MG63 (cell line): ENCODE measurements around the gene NYNRIN. TPM values are rescaled to one million over a fixed set of nuclear protein-coding genes. Genes with fewer than 3 reads are reported as not detected.
"Not testable (repeated sequence)": the region's sequence is repeated elsewhere in the genome, so short reads cannot be mapped to it uniquely, and the experiment has no call there.

Source experiments
- DNase-seq: peaks from one replicate; pipeline ENCODE4 v3.0.0-alpha.2; 2020
- H3K27me3 ChIP-seq: fragments of 250-450 bp; sonication (Bioruptor Pico); 2 replicates; pipeline ENCODE4 v1.5.1; 2020; ENCODE audit warnings: mild to moderate bottlenecking, moderate library complexity
- H3K36me3 ChIP-seq: fragments of 250-450 bp; sonication (Bioruptor Pico); 2 replicates; pipeline ENCODE4 v1.5.1; 2020; ENCODE audit warnings: mild to moderate bottlenecking, moderate library complexity
- H3K4me3 ChIP-seq: fragments of 250-450 bp; sonication (Bioruptor Pico); 2 replicates; pipeline ENCODE4 v1.5.1; 2020; ENCODE audit warnings: mild to moderate bottlenecking, moderate library complexity
- H3K9me3 ChIP-seq: fragments of 250-450 bp; sonication (Bioruptor Pico); 2 replicates; pipeline ENCODE4 v1.5.1; 2020; ENCODE audit warnings: mild to moderate bottlenecking, moderate library complexity
- total RNA-seq: library from RNA; depleted of rRNA; stranded (reverse); fragments of >200 nt; shearing (Covaris generic); gene quantifications from 2 replicates; pipeline ENCODE4 v1.2.3, GENCODE V29; 2014; ENCODE audit warnings: low replicate concordance; rRNA removed

The NYNRIN gene
- 0.30 TPM in 1 of 2 replicates, not detected in the other for total RNA-seq

DNA sequence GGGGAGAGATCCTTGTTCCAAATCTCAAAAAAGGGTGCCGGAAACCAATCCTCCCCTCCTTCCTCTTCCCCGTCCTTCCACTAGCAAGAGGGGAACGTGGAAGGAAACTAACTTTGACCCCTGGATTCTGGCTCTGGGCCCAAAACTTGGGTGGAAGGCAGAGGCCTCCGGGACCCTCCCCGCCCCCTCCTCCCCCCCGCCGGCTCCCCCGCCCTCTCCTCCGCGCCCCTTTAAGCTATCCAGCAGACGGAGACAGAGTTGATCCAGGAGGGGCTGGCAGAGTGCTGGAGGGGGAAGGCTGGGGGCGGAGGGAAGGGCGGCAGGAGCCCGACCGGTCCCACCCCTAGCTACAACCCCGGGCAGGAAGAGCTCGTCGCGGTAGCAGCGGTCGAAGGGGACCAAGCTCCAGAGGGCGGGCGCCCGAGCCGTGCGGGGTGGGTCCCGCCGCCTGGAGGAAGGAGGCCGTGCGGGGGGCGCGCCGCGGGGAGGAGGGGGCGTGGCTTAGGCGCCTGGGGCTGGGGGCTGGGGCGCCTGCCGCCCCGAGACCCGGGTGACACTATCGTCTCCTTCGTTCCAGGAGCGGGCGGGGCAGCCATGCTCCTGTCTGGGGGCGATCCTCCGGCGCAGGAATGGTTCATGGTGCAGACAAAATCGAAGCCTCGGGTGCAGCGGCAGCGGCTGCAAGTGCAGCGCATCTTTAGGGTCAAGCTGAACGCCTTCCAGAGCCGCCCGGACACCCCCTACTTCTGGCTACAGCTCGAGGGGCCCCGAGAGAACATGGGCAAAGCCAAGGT lies at the start of gene NYNRIN:
TSS of gene NYNRIN (plus strand) at position 351 of the 794 bp plus-strand sequence. CDS start at position 595, 244 bp downstream.
- Histone ChIP-seq H3K27me3 (no peaks in the 10 kb centered on the region), H3K4me3 (peak within 1 kb of the TSS; percentile 31), H3K9me3 (no peaks in the 10 kb centered on the region), H3K36me3 (no peaks in the 10 kb centered on the region)
- peak; percentile 22 for DNase-seq

DNA sequence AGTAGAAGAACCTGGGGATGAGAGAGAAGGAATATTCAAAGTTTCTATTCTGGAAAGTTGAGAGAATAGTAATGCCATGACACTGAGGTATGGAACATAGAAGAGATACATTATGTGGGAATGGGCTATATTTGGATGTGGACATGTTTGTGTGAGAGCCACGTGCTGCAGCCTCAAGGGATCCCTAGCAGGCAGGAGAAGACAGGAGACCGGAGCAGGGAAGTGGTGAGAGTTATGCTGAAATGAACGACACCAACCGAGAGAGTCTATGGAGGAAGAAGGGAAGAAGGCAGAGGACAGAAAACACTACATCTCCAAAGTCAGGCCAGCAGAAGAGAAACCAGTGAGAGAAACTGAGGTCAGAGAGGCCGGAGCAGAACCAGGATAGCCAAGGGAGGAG lies 49.1 kb upstream of the NYNRIN start:
- Histone ChIP-seq H3K4me3 (no peak overlapping the region), H3K27me3 (no peaks in the 10 kb centered on the region), H3K36me3 (no peaks in the 10 kb centered on the region), H3K9me3 (no peaks in the 10 kb centered on the region)
- no peak for DNase-seq

DNA sequence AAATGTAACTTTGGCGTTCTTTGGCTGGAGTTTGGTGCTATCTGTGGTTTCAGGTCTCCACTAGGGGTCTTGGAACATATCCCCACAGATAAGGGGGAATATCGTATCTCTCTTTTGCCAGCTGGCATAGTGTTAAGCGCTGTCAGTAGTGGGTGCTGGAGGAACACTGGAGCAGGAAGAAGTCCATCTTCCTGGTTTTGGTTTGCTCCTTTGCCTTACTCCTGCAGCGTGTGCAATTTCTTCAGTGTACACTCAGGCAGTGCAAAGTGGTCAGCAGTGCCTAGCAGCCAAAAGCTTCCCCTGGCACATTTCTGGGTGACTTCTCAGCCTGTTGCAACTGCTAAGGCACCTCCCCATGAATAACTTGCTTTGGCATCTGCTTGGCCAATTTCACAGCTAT lies 47.3 kb upstream of the NYNRIN start:
- Histone ChIP-seq H3K4me3 (no peak overlapping the region), H3K36me3 (no peaks in the 10 kb centered on the region), H3K27me3 (no peaks in the 10 kb centered on the region), H3K9me3 (no peaks in the 10 kb centered on the region)
- DNase-seq, result peak; percentile 73

DNA sequence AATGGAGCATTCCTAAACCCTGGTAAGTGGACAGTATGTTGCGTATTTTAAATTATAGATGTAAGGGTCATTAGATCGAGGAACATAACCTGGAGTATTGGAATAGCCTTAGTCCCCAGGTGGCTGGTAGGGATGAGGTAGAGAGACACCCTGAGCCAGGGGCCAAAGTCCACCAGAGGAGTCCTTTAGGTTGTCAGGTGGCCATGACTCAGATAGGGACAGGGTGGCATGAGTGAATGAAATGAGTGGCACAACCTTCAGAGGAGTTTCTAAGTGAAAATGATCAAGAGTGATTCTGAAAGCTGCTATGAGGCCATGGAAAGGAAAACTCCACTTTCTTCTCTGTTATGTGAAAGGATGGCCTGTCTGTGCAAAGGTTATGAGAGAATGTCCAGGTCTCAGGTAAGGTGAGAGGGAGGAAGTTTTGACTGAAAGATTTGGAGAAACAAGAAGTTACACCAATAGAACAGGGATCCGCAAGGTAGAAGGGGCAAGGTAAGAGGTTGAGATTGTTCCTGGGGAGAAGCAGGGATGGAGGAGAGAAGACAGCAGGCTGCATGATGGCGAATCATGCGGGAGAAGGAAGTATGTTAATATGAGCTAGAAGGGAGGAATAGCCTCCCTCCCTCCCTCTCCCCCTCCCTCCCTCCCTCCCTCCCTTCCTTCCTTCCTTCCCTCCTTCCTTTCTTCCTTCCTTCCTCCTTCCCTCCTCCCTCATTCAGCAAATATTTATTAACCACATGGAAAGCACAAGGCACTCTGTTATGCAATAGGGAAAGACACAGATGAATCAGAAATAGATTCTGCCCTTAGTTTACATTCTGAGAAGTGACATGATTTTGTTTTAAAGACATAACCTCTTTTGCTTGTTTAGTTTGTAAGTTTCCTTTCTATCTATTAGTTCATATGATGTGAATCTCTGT lies 45.0 kb upstream of the NYNRIN start:
- Histone ChIP-seq H3K9me3 (no peaks in the 10 kb centered on the region), H3K4me3 (no peak overlapping the region), H3K27me3 (no peaks in the 10 kb centered on the region), H3K36me3 (no peaks in the 10 kb centered on the region)
- no peak for DNase-seq

DNA sequence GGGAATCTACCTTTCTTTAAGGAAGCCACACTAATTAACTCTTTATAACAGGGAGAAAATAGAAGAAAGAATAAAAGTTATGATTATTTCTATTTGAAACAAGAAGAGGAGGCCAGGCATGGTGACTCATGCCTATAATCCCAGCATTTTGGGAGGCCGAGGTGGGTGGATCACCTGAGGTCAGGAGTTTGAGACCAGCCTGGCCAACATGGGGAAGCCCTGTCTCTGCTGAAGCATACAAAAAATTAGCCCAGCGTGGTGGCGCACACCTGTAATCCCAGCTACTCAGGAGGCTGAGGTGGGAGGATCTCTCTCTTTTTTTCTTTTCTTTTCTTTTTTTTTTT lies 44.3 kb upstream of the NYNRIN start:
- not testable (repeated sequence) for H3K27me3 ChIP-seq, H3K36me3 ChIP-seq, H3K9me3 ChIP-seq, H3K4me3 ChIP-seq
- DNase-seq, result peak; percentile 6

DNA sequence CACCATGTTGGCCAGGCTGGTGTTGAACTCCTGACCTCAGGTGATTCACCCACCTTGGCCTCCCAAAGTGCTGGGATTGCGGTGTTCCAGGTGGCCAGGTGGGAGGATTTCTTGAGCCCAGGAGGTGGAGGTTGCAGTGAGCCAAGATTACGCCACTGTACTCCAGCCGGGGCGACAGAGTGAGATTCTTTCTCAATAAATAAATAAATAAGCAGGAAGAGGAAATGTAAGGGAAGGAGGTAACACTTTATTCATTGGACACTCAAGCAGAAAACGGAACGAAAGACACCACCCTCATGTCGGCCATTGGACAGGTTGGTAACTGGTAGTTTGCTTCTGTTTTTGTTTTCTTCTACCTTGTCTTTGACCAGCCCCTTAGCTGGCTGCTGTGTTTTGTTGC lies 43.8 kb upstream of the NYNRIN start:
- Histone ChIP-seq H3K27me3 (no peaks in the 10 kb centered on the region), H3K9me3 (no peaks in the 10 kb centered on the region), H3K36me3 (no peaks in the 10 kb centered on the region), H3K4me3 (no peak overlapping the region)
- no peak for DNase-seq

DNA sequence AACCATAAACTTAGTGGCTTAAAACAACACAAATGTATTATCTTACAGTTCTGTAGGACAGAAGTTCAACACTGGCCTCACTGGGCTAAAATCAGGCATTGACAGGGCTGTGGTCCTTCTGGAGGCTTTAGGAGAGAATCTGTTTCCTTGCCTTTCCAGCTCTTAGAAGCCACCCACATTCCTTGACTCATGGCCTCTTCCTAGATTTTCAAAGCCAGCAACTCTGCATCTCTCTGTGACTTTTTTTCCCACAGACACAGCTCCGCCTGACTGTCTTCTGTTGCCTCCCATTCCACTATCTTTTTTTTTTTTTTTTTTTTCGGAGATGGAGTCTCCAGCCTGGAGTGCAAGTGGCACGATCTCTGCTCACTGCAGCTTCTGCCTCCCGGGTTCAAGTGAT lies 42.6 kb upstream of the NYNRIN start:
- Histone ChIP-seq H3K27me3 (no peaks in the 10 kb centered on the region), H3K9me3 (no peaks in the 10 kb centered on the region), H3K36me3 (no peaks in the 10 kb centered on the region), H3K4me3 (no peak overlapping the region)
- DNase-seq, result no peak

DNA sequence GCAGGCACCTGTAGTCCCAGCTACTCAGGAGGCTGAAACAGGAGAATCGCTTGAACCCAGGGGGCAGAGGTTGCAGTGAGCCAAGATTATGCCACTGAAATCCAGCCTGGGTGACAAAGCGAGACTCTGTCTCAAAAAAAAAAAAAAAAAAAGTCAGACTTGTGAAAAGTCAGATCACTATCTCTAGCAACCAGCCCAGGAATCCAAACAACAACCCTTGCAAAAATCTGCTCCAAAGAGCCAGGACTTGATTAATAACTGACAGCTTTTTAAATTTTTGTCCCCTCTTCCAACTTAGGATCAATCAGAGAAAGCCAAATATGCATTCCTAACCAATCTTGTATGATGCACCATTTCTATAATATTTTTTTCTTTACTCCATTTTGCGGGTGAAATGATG lies 38.5 kb upstream of the NYNRIN start:
- H3K9me3 ChIP-seq, result no peaks in the 10 kb centered on the region
- H3K4me3 ChIP-seq, result no peak overlapping the region
- H3K36me3 ChIP-seq, result no peaks in the 10 kb centered on the region
- no peak for DNase-seq
- H3K27me3 ChIP-seq, result no peaks in the 10 kb centered on the region

DNA sequence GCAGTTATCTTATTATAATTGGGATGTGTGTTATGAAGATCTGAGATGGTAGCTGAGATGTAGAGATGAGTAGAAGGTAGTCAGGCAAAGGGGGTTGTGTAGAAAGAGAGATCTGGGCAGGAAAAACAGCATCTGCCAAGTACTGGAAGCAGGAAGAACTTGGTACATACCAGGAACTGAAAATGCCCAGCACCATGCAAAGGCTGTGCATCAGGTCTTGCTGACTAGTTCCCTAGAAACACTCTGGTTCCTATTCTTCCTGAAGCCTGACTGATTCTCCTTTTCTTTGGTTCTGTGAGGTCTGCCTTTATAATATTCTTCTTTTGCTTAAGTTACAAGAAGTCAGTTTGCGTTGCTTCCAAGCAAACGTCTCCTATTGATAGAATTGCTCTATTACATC lies 37.5 kb upstream of the NYNRIN start:
- Histone ChIP-seq H3K36me3 (no peaks in the 10 kb centered on the region), H3K4me3 (no peak overlapping the region), H3K9me3 (no peaks in the 10 kb centered on the region), H3K27me3 (no peaks in the 10 kb centered on the region)
- DNase-seq, result no peak

DNA sequence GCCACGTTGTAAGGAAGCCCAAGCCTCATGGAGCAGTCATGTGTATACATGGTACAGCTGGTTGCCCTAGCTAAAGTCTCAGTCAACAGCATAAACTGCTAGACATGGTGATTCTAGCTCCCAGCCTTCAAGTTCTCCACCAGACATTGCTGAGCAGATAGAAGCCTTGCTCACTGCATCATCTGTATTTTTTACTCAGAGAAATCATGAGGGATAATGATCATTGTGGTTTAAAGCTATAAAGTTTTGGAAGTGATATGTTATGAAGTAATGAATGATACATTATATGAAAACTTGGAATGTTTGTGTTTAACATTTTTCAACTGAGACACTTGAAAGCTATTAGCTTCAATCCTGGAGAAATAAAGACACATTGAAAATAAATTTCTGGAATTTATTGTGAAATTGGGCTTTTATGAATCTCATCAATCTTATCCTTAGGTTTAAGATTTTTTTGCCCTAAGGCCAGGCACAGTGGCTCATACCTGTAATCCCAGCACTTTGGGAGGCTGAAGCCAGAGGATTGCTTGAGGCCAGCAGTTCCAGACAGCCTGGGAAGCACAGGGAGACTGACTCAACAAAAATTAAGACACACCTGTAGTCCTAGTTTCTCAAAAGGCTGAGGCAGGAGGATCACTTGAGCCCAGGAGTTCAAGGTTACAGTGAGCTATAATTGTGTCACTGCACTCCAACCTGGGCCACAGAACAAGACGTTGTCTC lies 36.4 kb upstream of the NYNRIN start:
- Histone ChIP-seq H3K4me3 (no peak overlapping the region), H3K27me3 (no peaks in the 10 kb centered on the region), H3K36me3 (no peaks in the 10 kb centered on the region), H3K9me3 (no peaks in the 10 kb centered on the region)
- DNase-seq, result no peak

DNA sequence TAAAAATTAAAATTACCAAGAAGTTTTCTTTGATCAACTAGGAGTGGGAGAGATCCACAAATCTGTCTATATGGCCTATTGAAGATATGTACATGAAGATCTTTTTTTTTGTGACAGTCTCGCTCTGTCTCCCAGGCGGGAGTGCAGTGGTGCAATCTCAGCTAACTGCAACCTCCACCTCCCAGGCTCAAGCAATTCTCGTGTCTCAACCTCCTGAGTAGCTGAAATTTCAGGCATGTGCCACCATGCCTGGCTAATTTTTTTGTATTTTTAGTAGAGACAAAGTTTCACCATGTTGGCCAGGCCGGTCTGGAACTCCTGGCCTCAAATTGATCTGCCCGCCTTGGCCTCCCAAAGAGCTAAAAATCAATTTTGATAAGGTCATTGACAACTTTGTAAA lies 35.4 kb upstream of the NYNRIN start:
- no peak for DNase-seq
- H3K4me3 ChIP-seq, result no peak overlapping the region
- H3K27me3 ChIP-seq, result no peaks in the 10 kb centered on the region
- H3K9me3 ChIP-seq, result no peaks in the 10 kb centered on the region
- H3K36me3 ChIP-seq, result no peaks in the 10 kb centered on the region

DNA sequence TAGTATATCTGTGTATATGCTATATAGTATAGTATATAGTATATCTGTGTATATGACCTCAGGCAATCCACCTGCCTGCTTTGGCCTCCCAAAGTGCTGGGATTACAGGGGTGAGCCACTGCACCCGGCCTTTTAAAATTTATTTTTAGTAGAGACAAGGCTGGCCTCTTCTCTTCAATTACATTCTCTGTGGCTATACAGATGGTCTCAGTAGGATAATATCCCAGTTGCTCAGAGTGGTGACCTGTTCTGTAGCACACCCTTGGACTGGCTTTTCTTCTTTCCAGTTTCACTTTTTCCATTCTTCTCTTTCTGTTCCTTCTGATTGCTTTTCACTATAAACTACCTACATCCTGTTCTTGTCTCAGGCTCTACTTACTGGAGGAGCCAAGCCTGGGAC lies 34.0 kb upstream of the NYNRIN start:
- Histone ChIP-seq H3K27me3 (no peaks in the 10 kb centered on the region), H3K4me3 (no peak overlapping the region), H3K36me3 (no peaks in the 10 kb centered on the region), H3K9me3 (no peaks in the 10 kb centered on the region)
- no peak for DNase-seq

DNA sequence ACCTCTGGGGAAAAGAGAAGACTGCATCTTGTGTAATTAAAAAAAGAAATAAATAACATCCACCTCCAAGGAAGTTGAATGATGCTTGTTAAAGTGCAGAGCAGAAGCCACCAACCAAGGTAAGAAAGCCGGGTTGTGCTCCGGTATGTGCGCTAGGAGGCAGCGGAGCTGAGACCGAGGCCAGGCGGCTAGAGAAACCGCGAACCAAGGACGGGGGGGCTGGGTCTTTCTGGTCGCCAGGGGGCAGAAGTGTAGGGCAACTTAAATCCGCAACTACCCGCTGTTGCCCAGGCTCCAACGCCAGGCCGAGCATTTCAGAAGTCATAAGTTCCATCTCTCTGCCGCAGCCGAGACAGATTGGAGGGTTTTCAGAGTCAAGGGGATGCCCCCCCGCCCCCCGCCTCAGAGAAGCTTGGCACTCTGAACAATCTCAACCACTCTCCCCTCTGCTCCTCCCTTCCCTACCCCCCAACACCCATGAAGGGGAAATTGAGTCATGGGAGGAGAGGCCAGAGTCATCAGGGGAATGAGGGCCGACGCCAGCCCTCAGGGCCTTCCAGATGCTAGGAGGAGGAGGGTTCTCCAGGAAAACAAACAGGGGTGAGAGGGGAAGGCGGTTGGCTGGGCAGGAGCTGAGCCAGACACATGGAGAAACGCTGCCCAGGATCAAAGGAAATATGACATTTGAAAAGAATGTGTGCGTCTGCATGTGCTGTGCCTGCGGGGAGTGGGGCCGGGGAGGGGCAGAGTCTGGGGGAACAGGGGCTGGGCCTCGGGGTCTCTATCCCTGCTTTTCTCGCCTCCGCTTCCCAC lies 33.0 kb upstream of the NYNRIN start:
- H3K4me3 ChIP-seq, result peak overlapping the region; percentile 61
- no peaks in the 10 kb centered on the region for H3K27me3 ChIP-seq
- no peaks in the 10 kb centered on the region for H3K9me3 ChIP-seq
- H3K36me3 ChIP-seq, result no peaks in the 10 kb centered on the region
- DNase-seq, result peak; percentile 80

DNA sequence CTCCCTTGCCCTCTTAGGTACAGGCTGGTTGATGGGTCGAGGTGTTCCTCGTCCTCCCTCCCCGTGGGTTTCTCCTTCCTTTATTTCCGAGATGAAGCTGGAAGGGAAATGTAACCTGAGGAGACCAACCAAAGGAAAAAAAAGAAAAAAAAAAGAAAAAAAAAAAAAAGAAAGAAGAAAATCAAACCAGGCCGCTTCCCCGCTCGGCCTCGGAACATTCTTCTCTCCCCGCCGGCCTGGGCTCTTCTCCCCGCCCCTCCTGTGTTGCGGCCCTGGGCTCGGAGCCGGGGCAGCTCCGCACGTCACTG lies 32.4 kb upstream of the NYNRIN start:
- Histone ChIP-seq H3K4me3 (peak overlapping the region; percentile 61), H3K36me3 (no peaks in the 10 kb centered on the region), H3K9me3 (no peaks in the 10 kb centered on the region), H3K27me3 (no peaks in the 10 kb centered on the region)
- DNase-seq, result no peak

DNA sequence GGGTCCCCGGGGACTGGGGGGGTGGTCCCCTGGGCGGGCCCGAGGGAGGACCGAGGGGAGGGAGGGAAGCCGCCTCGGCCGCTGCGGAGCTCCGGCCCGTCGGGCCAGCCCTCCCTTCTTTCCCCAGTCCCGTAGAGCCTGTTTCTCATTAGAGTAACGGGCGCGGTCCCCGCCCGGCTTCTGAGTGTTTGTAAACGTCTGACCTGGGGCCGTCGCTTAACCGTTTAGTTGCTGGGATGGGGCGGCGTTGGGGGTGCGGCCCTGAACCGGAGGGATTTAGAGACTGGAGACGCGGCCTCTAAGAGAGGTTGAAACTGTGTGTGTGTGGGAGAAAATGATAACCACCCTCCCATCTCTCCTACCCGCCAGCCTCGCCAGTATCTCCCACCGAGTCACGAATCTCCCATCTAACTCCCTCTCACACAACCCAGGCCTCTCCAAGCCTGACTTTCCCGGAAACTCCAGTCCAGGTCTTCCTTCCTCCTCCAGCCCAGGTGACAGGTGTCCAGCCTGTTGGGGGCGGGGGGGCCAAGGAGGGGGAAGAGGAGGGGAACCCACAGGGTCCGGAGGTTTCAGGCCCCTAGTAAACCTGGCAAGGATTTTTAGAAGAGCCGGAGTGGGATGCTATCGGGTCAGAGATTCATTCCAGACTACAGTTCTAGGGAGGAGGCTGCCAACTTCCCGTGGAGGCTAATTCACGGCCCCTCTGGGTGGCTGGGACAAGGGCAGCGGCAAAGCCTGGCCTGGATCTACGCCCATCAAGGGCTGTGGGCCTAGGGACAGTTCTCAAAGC lies 31.9 kb upstream of the NYNRIN start:
- Histone ChIP-seq H3K27me3 (no peaks in the 10 kb centered on the region), H3K36me3 (no peaks in the 10 kb centered on the region), H3K9me3 (no peaks in the 10 kb centered on the region), H3K4me3 (peak overlapping the region; percentile 61)
- DNase-seq, result peak; percentile 87
